GM12875 (cell line): ENCODE measurements around the gene SINHCAF.
"Not testable (repeated sequence)": the region's sequence is repeated elsewhere in the genome, so short reads cannot be mapped to it uniquely, and the experiment has no call there.

Experiments
- H3K4me3 ChIP-seq: one replicate; pipeline ENCODE4 v1.5.1; 2011; ENCODE audit warnings: low read depth, low read length, control low read depth
- TF ChIP-seq, protein P1 (sequence below): IDR thresholded peaks from 2 replicates; pipeline ENCODE4 v1.5.1; 2011; ENCODE audit warnings: low read depth, mild to moderate bottlenecking, control low read depth, inconsistent platforms, low read length, moderate library complexity, borderline replicate concordance; ENCODE audit not compliant: insufficient read depth

The SINHCAF gene

DNA sequence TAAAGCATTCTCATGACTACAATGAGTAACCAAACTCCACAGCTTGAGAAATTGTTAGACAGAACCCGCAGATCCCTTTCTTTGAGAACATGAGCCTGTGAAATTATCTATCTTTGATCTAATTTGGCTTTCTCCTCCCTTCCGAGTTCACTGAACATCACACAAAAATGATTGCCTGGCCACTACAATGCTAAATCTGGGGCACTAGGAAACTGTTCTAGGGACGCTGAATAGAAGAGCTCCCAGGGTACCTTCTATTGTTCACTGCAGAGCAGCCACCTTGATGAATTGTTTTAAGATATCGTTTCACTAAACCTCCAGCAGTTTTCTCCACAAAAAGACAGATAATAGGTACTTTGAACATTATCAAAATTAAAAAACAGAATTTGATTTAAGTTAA is 47.5 kb downstream of the SINHCAF start:
- H3K4me3 ChIP-seq = no peak overlapping the region
- TF ChIP-seq, protein P1, sequence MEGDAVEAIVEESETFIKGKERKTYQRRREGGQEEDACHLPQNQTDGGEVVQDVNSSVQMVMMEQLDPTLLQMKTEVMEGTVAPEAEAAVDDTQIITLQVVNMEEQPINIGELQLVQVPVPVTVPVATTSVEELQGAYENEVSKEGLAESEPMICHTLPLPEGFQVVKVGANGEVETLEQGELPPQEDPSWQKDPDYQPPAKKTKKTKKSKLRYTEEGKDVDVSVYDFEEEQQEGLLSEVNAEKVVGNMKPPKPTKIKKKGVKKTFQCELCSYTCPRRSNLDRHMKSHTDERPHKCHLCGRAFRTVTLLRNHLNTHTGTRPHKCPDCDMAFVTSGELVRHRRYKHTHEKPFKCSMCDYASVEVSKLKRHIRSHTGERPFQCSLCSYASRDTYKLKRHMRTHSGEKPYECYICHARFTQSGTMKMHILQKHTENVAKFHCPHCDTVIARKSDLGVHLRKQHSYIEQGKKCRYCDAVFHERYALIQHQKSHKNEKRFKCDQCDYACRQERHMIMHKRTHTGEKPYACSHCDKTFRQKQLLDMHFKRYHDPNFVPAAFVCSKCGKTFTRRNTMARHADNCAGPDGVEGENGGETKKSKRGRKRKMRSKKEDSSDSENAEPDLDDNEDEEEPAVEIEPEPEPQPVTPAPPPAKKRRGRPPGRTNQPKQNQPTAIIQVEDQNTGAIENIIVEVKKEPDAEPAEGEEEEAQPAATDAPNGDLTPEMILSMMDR = no peak

DNA sequence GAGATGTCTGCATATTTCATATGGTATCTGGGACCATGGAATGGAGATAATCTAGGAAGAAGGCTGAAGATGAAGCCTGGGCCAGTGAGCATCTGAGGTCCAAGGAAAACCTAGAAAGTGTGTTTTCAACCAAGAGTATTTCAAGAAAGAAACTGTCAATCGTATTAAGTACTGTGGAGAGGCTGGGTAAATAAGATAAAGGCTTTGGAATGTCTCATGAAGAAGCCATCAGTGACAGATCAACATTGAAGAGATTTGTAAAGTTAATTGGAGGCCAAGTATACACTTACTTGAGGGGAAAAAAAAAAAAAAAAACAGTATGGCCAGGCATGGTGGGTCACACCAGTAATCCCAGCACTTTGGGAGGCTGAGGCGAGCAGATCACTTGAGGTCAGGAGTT is 48.9 kb downstream of the SINHCAF start:
- H3K4me3 ChIP-seq = no peak overlapping the region
- TF ChIP-seq, protein P1 = no peak

DNA sequence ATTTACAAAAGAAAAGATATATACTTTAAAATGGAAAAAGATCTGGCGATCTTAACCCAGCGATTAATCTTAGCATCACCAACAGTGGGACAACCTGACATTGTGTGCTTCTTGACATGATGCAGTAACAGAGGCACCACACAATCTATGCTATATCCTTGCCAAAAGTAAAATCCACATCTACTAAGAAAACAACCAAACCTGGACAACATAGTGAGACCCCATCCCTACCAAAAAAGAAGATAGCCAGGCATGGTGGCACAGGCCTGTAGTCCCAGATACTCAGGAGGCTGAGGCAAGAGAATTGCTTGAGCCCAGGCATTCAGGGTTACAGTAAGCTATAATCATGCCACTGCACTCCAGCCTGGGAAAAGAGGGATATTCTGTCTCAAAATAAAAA is 50.5 kb downstream of the SINHCAF start:
- TF ChIP-seq, protein P1 = no peak
- no peak overlapping the region for H3K4me3 ChIP-seq

DNA sequence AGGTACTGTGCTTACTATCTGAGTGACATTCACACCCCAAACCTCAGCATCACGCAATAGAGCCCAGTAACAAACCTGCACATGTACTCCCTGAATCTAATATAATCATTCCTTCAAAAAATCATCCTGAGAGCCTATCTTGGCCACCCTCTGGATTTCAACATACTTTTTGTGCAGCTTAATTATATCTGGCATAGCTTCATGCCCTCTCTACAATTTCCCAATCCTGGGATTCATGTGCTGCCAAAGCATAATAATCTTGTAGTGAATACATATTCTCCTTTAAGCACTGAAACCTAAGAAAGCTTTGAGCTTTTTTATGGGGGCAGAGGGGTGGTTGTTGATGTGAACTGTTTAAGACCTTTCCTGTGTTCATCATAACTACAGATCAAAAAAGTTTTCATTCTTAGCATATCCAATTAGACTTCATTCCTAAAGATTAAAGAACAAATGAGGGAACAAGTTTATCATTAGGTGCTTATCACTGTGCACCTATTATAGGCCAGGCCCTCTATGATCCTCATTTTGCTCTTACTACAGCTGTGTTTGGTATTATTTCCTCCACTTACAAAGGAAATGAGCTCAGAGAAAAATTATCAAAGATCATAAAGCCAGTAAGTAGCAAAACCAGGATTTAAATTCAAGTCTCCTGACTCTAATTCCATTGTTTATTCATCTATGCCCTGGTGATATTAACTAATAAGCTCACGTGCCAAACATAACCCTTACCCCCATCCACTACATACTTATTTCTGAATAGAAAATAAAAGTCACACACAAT is 51.2 kb downstream of the SINHCAF start:
- TF ChIP-seq, protein P1 = no peak
- H3K4me3 ChIP-seq = no peak overlapping the region

DNA sequence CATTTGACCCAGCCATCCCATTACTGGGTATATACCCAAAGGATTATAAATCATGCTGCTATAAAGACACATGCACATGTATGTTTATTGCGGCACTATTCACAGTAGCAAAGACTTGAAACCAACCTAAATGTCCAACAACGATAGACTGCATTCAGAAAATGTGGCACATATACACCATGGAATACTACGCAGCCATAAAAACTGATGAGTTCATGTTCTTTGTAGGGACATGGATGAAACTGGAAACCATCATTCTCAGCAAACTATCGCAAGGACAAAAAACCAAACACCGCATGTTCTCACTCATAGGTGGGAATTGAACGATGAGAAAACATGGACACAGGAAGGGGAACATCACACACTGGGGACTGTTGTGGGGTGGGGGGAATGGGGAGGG is 52.2 kb downstream of the SINHCAF start:
- H3K4me3 ChIP-seq = not testable (repeated sequence)

DNA sequence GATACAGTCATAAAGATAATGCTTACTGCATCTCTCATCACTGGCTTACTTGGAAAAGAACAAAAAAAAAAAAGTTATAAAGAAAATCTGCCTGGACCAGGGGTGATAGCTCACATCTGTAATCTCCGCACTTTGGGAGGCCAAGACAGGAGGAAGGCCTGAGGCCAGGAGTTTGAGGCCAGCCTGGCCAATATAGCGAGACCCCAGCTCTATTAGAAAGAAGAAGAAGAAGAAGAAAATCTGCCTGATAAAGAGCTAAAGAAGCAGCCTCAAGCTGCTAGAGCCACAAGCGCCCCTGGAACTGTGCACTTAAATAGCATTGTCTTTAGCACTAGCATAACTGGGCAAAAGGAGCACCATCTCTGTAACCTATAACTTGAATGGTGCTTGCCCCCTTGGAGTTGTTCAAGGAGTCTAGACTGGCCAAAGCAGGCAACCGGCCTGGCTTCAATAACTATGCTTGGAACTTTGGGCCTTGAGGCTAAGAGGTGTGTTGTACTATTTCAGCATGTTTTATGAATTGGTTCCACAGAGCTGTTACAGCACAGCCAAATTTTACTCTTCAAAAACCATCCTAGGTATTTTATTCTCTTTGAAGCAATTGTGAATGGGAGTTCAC is 53.2 kb downstream of the SINHCAF start:
- H3K4me3 ChIP-seq = no peak overlapping the region
- TF ChIP-seq, protein P1 = no peak

DNA sequence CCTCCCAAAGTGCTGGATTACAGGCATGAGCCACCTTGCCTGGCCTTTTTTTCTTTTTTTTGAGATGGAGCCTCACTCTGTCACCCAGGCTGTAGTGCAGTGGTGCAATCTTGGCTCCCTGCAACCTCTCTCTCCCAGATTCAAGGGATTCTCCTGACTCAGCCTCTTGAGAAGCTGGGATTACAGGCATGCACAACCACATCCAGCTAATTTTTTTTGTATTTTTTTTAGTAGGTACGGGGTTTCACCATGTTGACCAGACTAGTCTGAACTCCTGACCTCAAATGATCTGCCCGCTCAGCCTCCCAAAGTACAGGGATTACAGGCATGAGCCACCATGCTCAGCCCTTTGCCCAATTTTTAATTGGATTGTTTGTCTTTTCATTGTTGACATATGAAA is 58.0 kb downstream of the SINHCAF start:
- TF ChIP-seq, protein P1 = no peak
- H3K4me3 ChIP-seq = no peak overlapping the region
